Mesothelial cell of epicardium (in vitro differentiated cells): Measurements from ENCODE around the gene MRPL42. TPM values are rescaled to one million over a fixed set of nuclear protein-coding genes. Genes with fewer than 3 reads are reported as not detected.

ENCODE experiments used
- DNase-seq, 2 experiments: peaks; one replicate each; pipeline ENCODE4 v3.0.0; 2021; ENCODE audit warnings: low spot score in 2 of 2; ENCODE audit not compliant: unreplicated experiment in 2 of 2
- H3K27ac Mint-ChIP-seq: 2 replicates; pipeline ENCODE4 v1.8.0; 2021; ENCODE audit warnings: mixed read lengths
- H3K27me3 Mint-ChIP-seq: 2 replicates; pipeline ENCODE4 v1.8.0; 2021; ENCODE audit warnings: low read depth, mixed read lengths
- H3K36me3 Mint-ChIP-seq: 2 replicates; pipeline ENCODE4 v1.8.0; 2021; ENCODE audit warnings: mixed read lengths
- H3K4me1 Mint-ChIP-seq: 2 replicates; pipeline ENCODE4 v1.8.0; 2021; ENCODE audit warnings: mixed read lengths
- H3K4me3 Mint-ChIP-seq: 2 replicates; pipeline ENCODE4 v1.8.0; 2021; ENCODE audit warnings: mild to moderate bottlenecking, moderate library complexity, mixed read lengths
- H3K9me3 Mint-ChIP-seq: 2 replicates; pipeline ENCODE4 v1.8.0; 2021; ENCODE audit warnings: mixed read lengths
- CTCF ChIP-seq: fragments of 200-600 bp; sonication (generic); IDR thresholded peaks from one replicate; pipeline ENCODE4 v1.5.0; 2021; ENCODE audit warnings: antibody characterized with exemption; ENCODE audit not compliant: unreplicated experiment
- total RNA-seq: library from RNA; stranded (reverse); gene quantifications from 3 replicates; pipeline ENCODE4 v1.2.1, GENCODE V29; 2021

Gene MRPL42
- 57.6 to 63.0 TPM (median 62.2 TPM) in 3 replicates for total RNA-seq

- Mint-ChIP-seq H3K27me3 (no peaks in the 10 kb centered on the region), H3K9me3 (no peaks in the 10 kb centered on the region), H3K36me3 (peaks cover 5% of the 10 kb centered on the region), H3K27ac (peak within 1 kb of the TSS; percentile 98), H3K4me1 (peaks cover 23% of the 10 kb centered on the region), H3K4me3 (peak within 1 kb of the TSS; percentile 98)
- TF ChIP-seq CTCF = peak; percentile 33
- DNase-seq = peak; percentile 75 to 94
Observed at GRCh38 chr12:93467351-93468007, at the start of gene MRPL42. Gene MRPL42, plus strand, starts transcription at chr12:93467514. Its CDS starts 1,772 bp downstream, at chr12:93469286.

GRCh38 chr12:93417967-93418480, 49.3 kb upstream of the MRPL42 start:
- no peak overlapping the region for H3K4me3 Mint-ChIP-seq
- H3K36me3 Mint-ChIP-seq = peaks cover 4% of the 10 kb centered on the region
- no peak overlapping the region for H3K27ac Mint-ChIP-seq
- H3K9me3 Mint-ChIP-seq = peaks cover 4% of the 10 kb centered on the region
- no peaks in the 10 kb centered on the region for H3K27me3 Mint-ChIP-seq
- peaks cover 37% of the 10 kb centered on the region for H3K4me1 Mint-ChIP-seq
- no peak for DNase-seq
- no peak for TF ChIP-seq CTCF

GRCh38 chr12:93419388-93420034, 47.8 kb upstream of the MRPL42 start:
- DNase-seq = no peak
- peak overlapping the region; percentile 56 for H3K27ac Mint-ChIP-seq
- TF ChIP-seq CTCF = peak; percentile 86
- H3K36me3 Mint-ChIP-seq = peaks cover 2% of the 10 kb centered on the region
- H3K4me1 Mint-ChIP-seq = peaks cover 40% of the 10 kb centered on the region
- H3K4me3 Mint-ChIP-seq = no peak overlapping the region
- no peaks in the 10 kb centered on the region for H3K27me3 Mint-ChIP-seq
- peaks cover 1% of the 10 kb centered on the region for H3K9me3 Mint-ChIP-seq

- Mint-ChIP-seq H3K9me3 (no peaks in the 10 kb centered on the region), H3K4me1 (peaks cover 51% of the 10 kb centered on the region)
- DNase-seq = no peak
Observed at GRCh38 chr12:93422050-93422449, 45.3 kb upstream of the MRPL42 start.

GRCh38 chr12:93425736-93426411, 41.4 kb upstream of the MRPL42 start:
- Mint-ChIP-seq H3K27me3 (no peaks in the 10 kb centered on the region), H3K27ac (peak overlapping the region; percentile 64), H3K9me3 (no peaks in the 10 kb centered on the region), H3K36me3 (no peaks in the 10 kb centered on the region), H3K4me1 (peaks cover 69% of the 10 kb centered on the region), H3K4me3 (no peak overlapping the region)
- no peak for DNase-seq
- TF ChIP-seq CTCF = no peak

More at GRCh38 chr12:93422050-93422449, 45.3 kb upstream of the MRPL42 start:
- Mint-ChIP-seq H3K27ac (no peak overlapping the region), H3K4me3 (no peak overlapping the region), H3K27me3 (no peaks in the 10 kb centered on the region), H3K36me3 (no peaks in the 10 kb centered on the region)
- no peak for TF ChIP-seq CTCF
